Measurements from ENCODE around the gene GPR12. TPM values are rescaled to one million over a fixed set of nuclear protein-coding genes. Genes with fewer than 3 reads are reported as not detected.

GPR12 gene
- total RNA-seq, 2 donors from 2014 or later = not detected

GRCh38 chr13:26713341-26713740, 47.2 kb downstream of the GPR12 start:
- Histone ChIP-seq H3K27me3 (ENCODE audit: control insufficient read depth, insufficient read depth, low read length, poor library complexity, severe bottlenecking) (no peaks in the 10 kb centered on the region), H3K36me3 (ENCODE audit: control insufficient read depth, insufficient read depth, low read length) (no peaks in the 10 kb centered on the region), H3K27ac (ENCODE audit: low read depth, low read length) (no peak overlapping the region), H3K4me1 (ENCODE audit: control insufficient read depth, insufficient read depth, low read length) (no peaks in the 10 kb centered on the region), H3K9me3 (ENCODE audit: control insufficient read depth, low read length) (peaks cover 5% of the 10 kb centered on the region), H3K4me3 (ENCODE audit: low read length) (no peak overlapping the region), H3K9ac (ENCODE audit: extremely low read depth, low read length, poor library complexity, severe bottlenecking) (no peak overlapping the region)
- Mint-ChIP-seq H3K36me3 (ENCODE audit: low read depth) (no peaks in the 10 kb centered on the region), H3K27me3 (ENCODE audit: insufficient read depth) (peaks cover 6% of the 10 kb centered on the region), H3K27ac (no peak overlapping the region), H3K4me1 (no peaks in the 10 kb centered on the region), H3K9me3 (peaks cover 14% of the 10 kb centered on the region), H3K4me3 (no peak overlapping the region)
- no peak for DNase-seq
- TF ChIP-seq, protein P1, sequence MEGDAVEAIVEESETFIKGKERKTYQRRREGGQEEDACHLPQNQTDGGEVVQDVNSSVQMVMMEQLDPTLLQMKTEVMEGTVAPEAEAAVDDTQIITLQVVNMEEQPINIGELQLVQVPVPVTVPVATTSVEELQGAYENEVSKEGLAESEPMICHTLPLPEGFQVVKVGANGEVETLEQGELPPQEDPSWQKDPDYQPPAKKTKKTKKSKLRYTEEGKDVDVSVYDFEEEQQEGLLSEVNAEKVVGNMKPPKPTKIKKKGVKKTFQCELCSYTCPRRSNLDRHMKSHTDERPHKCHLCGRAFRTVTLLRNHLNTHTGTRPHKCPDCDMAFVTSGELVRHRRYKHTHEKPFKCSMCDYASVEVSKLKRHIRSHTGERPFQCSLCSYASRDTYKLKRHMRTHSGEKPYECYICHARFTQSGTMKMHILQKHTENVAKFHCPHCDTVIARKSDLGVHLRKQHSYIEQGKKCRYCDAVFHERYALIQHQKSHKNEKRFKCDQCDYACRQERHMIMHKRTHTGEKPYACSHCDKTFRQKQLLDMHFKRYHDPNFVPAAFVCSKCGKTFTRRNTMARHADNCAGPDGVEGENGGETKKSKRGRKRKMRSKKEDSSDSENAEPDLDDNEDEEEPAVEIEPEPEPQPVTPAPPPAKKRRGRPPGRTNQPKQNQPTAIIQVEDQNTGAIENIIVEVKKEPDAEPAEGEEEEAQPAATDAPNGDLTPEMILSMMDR (conservative IDR thresholded peaks at IDR 0.05) = no peak
- WGBS, 2 experiments (ENCODE audit: insufficient coverage in 1 of 2, insufficient read length in 1 of 2) = 94% methylated on average over 1 of the region's 1 CpG; no CpG with 5 or more reads in 1 of the 2 experiments

GRCh38 chr13:26711211-26711610, 49.4 kb downstream of the GPR12 start:
- TF ChIP-seq, protein P1 (conservative IDR thresholded peaks at IDR 0.05) = no peak
- H3K4me3 ChIP-seq (ENCODE audit: low read length) = no peak overlapping the region
- Mint-ChIP-seq H3K4me3 (no peak overlapping the region), H3K27ac (no peak overlapping the region), H3K27me3 (ENCODE audit: insufficient read depth) (peaks cover 6% of the 10 kb centered on the region), H3K9me3 (peaks cover 14% of the 10 kb centered on the region), H3K4me1 (no peaks in the 10 kb centered on the region), H3K36me3 (ENCODE audit: low read depth) (no peaks in the 10 kb centered on the region)
- peaks cover 5% of the 10 kb centered on the region for H3K9me3 ChIP-seq (ENCODE audit: control insufficient read depth, low read length)
- H3K9ac ChIP-seq (ENCODE audit: extremely low read depth, low read length, poor library complexity, severe bottlenecking) = no peak overlapping the region
- no peaks in the 10 kb centered on the region for H3K4me1 ChIP-seq (ENCODE audit: control insufficient read depth, insufficient read depth, low read length)
- DNase-seq = no peak
- H3K36me3 ChIP-seq (ENCODE audit: control insufficient read depth, insufficient read depth, low read length) = no peaks in the 10 kb centered on the region
- no peaks in the 10 kb centered on the region for H3K27me3 ChIP-seq (ENCODE audit: control insufficient read depth, insufficient read depth, low read length, poor library complexity, severe bottlenecking)
- no peak overlapping the region for H3K27ac ChIP-seq (ENCODE audit: low read depth, low read length)
- 78 to 100% methylated on average over 1 to 4 of the region's 4 CpGs for WGBS, 2 experiments (ENCODE audit: insufficient coverage in 1 of 2, insufficient read length in 1 of 2)

DNA sequence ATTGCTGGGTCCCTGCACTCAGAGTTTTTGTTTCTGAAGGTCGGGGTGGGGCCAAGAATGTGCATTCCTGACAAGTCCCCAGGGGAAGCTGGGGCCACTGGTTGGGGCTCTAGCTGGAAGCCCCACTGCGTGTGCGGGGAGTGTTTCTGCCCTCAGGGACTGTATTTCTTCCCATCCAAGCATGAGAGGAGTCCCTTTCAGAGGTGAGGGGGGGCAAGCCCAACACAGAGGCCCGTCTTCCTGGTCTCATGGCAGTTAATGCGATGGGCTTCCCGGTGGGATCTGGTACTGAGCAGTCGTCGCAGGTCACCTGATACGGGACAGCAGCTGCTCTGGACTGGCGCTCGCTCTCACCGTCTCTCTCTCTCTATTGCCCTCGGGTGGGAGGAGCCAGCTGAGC, 50.4 kb downstream of the GPR12 start:
- Histone ChIP-seq H3K27ac (ENCODE audit: low read depth, low read length) (no peak overlapping the region), H3K4me3 (ENCODE audit: low read length) (no peak overlapping the region), H3K36me3 (ENCODE audit: control insufficient read depth, insufficient read depth, low read length) (no peaks in the 10 kb centered on the region), H3K9me3 (ENCODE audit: control insufficient read depth, low read length) (peaks cover 5% of the 10 kb centered on the region), H3K9ac (ENCODE audit: extremely low read depth, low read length, poor library complexity, severe bottlenecking) (no peak overlapping the region), H3K4me1 (ENCODE audit: control insufficient read depth, insufficient read depth, low read length) (no peaks in the 10 kb centered on the region), H3K27me3 (ENCODE audit: control insufficient read depth, insufficient read depth, low read length, poor library complexity, severe bottlenecking) (no peaks in the 10 kb centered on the region)
- no peak overlapping the region for H3K27ac Mint-ChIP-seq
- no peak for DNase-seq
- no peak overlapping the region for H3K4me3 Mint-ChIP-seq
- peaks cover 6% of the 10 kb centered on the region for H3K27me3 Mint-ChIP-seq (ENCODE audit: insufficient read depth)
- peaks cover 14% of the 10 kb centered on the region for H3K9me3 Mint-ChIP-seq
- no peaks in the 10 kb centered on the region for H3K36me3 Mint-ChIP-seq (ENCODE audit: low read depth)
- WGBS, 2 experiments (ENCODE audit: insufficient coverage in 1 of 2, insufficient read length in 1 of 2) = 90 to 94% methylated on average over 11 to 13 of the region's 13 CpGs
- H3K4me1 Mint-ChIP-seq = no peaks in the 10 kb centered on the region
- TF ChIP-seq, protein P1 (conservative IDR thresholded peaks at IDR 0.05) = no peak

Measured in endodermal cell (in vitro differentiated cells).